HCT116 (cell line): Measurements from ENCODE around the gene RALGPS1.

Experiments
- CEBPB ChIP-seq: IDR thresholded peaks from 2 replicates; pipeline ENCODE4 v1.6.1; 2012; ENCODE audit warnings: low read depth
- CTCF ChIP-seq, 3 experiments: fragments of 200-600 bp in 1 of 3; sonication (generic) in 1 of 3; IDR thresholded peaks in 2 of 3; conservative IDR thresholded peaks in 1 of 3; 2 replicates each; pipeline ENCODE4 v1.5.1; 2012 to 2017; ENCODE audit warnings: low read depth in 2 of 3, low read length in 2 of 3, antibody characterized with exemption in 1 of 3, borderline replicate concordance in 1 of 3, control low read depth in 1 of 3, mild to moderate bottlenecking in 1 of 3, mixed read lengths in 1 of 3, mixed run types in 1 of 3, moderate library complexity in 1 of 3; ENCODE audit not compliant: insufficient read depth in 1 of 3
- EGR1 ChIP-seq: IDR thresholded peaks from 2 replicates; pipeline ENCODE4 v1.6.1; 2012; ENCODE audit warnings: low read depth
- EZH2 ChIP-seq: fragments of 200-600 bp; sonication (generic); IDR thresholded peaks from 2 replicates; pipeline ENCODE4 v1.6.1; 2017; ENCODE audit warnings: antibody characterized with exemption, mixed run types
- FOSL1 ChIP-seq: IDR thresholded peaks from 2 replicates; pipeline ENCODE4 v1.6.1; 2012; ENCODE audit warnings: low read depth
- POLR2A ChIP-seq: IDR thresholded peaks from 2 replicates; pipeline ENCODE4 v1.7.0; 2011; ENCODE audit warnings: borderline replicate concordance; ENCODE audit not compliant: insufficient read depth, insufficient read length; ENCODE audit errors: extremely low read depth
- POLR2AphosphoS5 ChIP-seq: IDR thresholded peaks from 2 replicates; pipeline ENCODE4 v1.6.1; 2011; ENCODE audit warnings: mild to moderate bottlenecking, low read depth, low read length, moderate library complexity
- REST ChIP-seq: IDR thresholded peaks from 2 replicates; pipeline ENCODE4 v1.6.1; 2012; ENCODE audit warnings: low read depth
- SIN3A ChIP-seq: IDR thresholded peaks from 2 replicates; pipeline ENCODE4 v1.6.1; 2012; ENCODE audit warnings: low read depth
- SP1 ChIP-seq: IDR thresholded peaks from 2 replicates; pipeline ENCODE4 v1.6.1; 2012; ENCODE audit warnings: low read depth
- YY1 ChIP-seq: IDR thresholded peaks from 2 replicates; pipeline ENCODE4 v1.6.1; 2011; ENCODE audit warnings: low read length, low read depth, moderate library complexity, mild to moderate bottlenecking; ENCODE audit not compliant: insufficient replicate concordance; ENCODE audit errors: extremely low read depth

GRCh38 chr9:127255692-127256091 is 341.1 kb downstream of the RALGPS1 start:
- TF ChIP-seq CTCF (IDR thresholded peaks at IDR 0.05 in 2 of 3, conservative IDR thresholded peaks at IDR 0.05 in 1 of 3; ENCODE audit: borderline replicate concordance in 1 of 3, insufficient read depth in 1 of 3, low read depth in 2 of 3, low read length in 2 of 3) (no peak), FOSL1 (no peak), POLR2A (no peak), CEBPB (no peak), EZH2 (no peak), EGR1 (no peak), REST (no peak), POLR2AphosphoS5 (no peak), SP1 (no peak), SIN3A (no peak), YY1 (no peak)
